PC-3 (cell line): ENCODE data around the gene EXOSC7.

Experiments used
- CTCF ChIP-seq: fragments of 300-600 bp; sonication (generic); conservative IDR thresholded peaks from 2 replicates; pipeline ENCODE4 v1.5.1; 2017; ENCODE audit warnings: antibody characterized with exemption, low read depth, mild to moderate bottlenecking, low read length
- EZH2 ChIP-seq: fragments of 300-600 bp; sonication (generic); IDR thresholded peaks from one replicate; pipeline ENCODE4 v1.6.1; 2017; ENCODE audit warnings: antibody characterized with exemption, mild to moderate bottlenecking, low read length; ENCODE audit not compliant: unreplicated experiment
- EZH2phosphoT487 ChIP-seq: fragments of 300-600 bp; sonication (generic); IDR thresholded peaks from 2 replicates; pipeline ENCODE4 v1.6.1; 2018; ENCODE audit warnings: mild to moderate bottlenecking, antibody characterized with exemption, low read length, borderline replicate concordance

DNA sequence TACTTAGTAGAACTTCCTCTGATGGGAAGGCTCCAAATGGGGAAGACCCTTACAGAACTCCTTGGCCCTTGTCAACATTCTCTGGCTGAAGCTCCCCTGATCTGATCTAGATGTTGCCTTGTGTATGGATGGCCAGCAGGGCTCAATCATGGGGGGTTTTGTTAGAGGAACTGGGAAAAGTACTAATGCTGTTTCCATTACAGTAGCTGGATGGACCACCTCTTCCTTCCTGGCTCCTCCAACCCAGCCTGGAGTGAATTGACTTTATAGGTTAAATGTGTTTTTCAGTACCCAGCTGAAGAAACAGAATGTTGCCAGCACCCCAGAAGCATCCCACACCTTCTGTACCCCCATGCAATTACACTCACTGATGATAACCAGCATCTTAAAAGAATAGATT is 27.4 kb downstream of the EXOSC7 start:
- no peak for TF ChIP-seq CTCF
- TF ChIP-seq EZH2phosphoT487 = no peak
- TF ChIP-seq EZH2 = no peak
